Chondrocyte (in vitro differentiated cells): Measurements from ENCODE around the gene CADPS2. TPM values are rescaled to one million over a fixed set of nuclear protein-coding genes. Genes with fewer than 3 reads are reported as not detected.

Experiments used
- DNase-seq: peaks from one replicate; pipeline ENCODE4 v3.0.0; 2021; ENCODE audit warnings: mixed read lengths, low spot score
- H3K27ac Mint-ChIP-seq: one replicate; pipeline ENCODE4 v1.8.0; 2021; ENCODE audit warnings: mild to moderate bottlenecking, moderate library complexity, mixed read lengths; ENCODE audit not compliant: unreplicated experiment
- H3K27me3 Mint-ChIP-seq: 2 replicates; pipeline ENCODE4 v1.8.0; 2021; ENCODE audit warnings: low read depth, mixed read lengths
- H3K36me3 Mint-ChIP-seq: 2 replicates; pipeline ENCODE4 v1.8.0; 2021; ENCODE audit warnings: low read depth, mixed read lengths
- H3K4me1 Mint-ChIP-seq: 2 replicates; pipeline ENCODE4 v1.8.0; 2021; ENCODE audit warnings: low read depth, mild to moderate bottlenecking, mixed read lengths
- H3K4me3 Mint-ChIP-seq: one replicate; pipeline ENCODE4 v1.8.0; 2021; ENCODE audit warnings: mild to moderate bottlenecking, moderate library complexity, mixed read lengths; ENCODE audit not compliant: unreplicated experiment
- H3K9me3 Mint-ChIP-seq: 2 replicates; pipeline ENCODE4 v1.8.0; 2021; ENCODE audit warnings: low read depth, mixed read lengths
- CTCF ChIP-seq: fragments of 200-600 bp; sonication (generic); IDR thresholded peaks from 2 replicates; pipeline ENCODE4 v1.5.0; 2021; ENCODE audit warnings: antibody characterized with exemption, mild to moderate bottlenecking, moderate library complexity
- total RNA-seq: library from RNA; stranded (reverse); gene quantifications from 3 replicates; pipeline ENCODE4 v1.2.1, GENCODE V29; 2021

Gene CADPS2
- total RNA-seq, 1 donor from 2014 or later: 0.32 TPM

DNA sequence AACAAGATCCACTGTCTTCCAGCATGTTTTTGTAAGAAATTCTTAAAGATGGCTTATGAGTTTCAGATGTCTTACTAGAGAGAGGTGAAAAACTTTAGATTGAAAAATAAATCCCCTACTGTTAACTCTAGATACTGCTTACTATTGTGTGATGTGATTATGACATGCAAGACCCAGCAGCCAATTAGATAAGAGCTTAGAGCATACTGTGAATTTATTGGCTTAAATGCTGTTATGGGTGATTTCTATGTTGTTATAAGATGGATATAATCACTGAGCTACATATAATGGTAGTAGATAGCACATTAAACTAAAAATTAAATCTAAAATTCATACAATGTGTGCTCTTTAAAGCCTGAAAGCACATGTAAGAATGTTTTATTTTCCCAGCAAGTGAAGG, 187.2 kb downstream of the CADPS2 start, which contains the start of gene RNF133:
Gene RNF133, minus strand, starts transcription at position 101 of the 400 bp plus-strand sequence. CDS start 199 bp downstream, outside the sequence.
- H3K4me1 Mint-ChIP-seq: no peaks in the 10 kb centered on the region
- H3K36me3 Mint-ChIP-seq: no peaks in the 10 kb centered on the region
- H3K9me3 Mint-ChIP-seq: peaks cover 8% of the 10 kb centered on the region
- DNase-seq: no peak
- peaks cover 4% of the 10 kb centered on the region for H3K27me3 Mint-ChIP-seq
- H3K4me3 Mint-ChIP-seq: no peak within 1 kb of the TSS
- no peak within 1 kb of the TSS for H3K27ac Mint-ChIP-seq
- no peak for TF ChIP-seq CTCF

GRCh38 chr7:122695816-122696215, 190.4 kb downstream of the CADPS2 start:
- Mint-ChIP-seq H3K36me3 (no peaks in the 10 kb centered on the region), H3K27me3 (peaks cover 4% of the 10 kb centered on the region), H3K4me1 (no peaks in the 10 kb centered on the region), H3K9me3 (peaks cover 5% of the 10 kb centered on the region), H3K27ac (no peak overlapping the region), H3K4me3 (no peak overlapping the region)
- no peak for TF ChIP-seq CTCF
- no peak for DNase-seq

DNA sequence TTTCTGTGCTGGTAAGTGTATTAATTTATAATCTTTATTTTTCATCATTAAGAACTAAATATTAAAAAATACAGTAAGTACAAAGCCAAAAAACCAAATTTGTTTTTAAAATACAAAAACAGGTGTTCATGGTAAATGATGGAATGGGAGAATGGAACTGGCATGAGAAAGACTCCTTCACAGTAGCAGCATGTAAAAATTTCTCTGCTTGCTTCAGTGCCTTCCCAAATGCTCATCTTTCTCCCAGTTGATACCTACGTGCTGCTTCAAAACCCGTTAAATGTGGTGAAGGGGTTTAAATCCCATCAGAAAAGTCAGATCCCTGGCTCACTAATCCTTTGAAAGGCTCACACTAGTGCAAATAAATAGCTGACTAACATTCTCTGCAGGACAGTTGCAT, 191.6 kb downstream of the CADPS2 start:
- Mint-ChIP-seq H3K4me3 (no peak overlapping the region), H3K27ac (no peak overlapping the region), H3K9me3 (peaks cover 5% of the 10 kb centered on the region), H3K4me1 (no peaks in the 10 kb centered on the region), H3K27me3 (peaks cover 4% of the 10 kb centered on the region), H3K36me3 (no peaks in the 10 kb centered on the region)
- no peak for TF ChIP-seq CTCF
- no peak for DNase-seq

DNA sequence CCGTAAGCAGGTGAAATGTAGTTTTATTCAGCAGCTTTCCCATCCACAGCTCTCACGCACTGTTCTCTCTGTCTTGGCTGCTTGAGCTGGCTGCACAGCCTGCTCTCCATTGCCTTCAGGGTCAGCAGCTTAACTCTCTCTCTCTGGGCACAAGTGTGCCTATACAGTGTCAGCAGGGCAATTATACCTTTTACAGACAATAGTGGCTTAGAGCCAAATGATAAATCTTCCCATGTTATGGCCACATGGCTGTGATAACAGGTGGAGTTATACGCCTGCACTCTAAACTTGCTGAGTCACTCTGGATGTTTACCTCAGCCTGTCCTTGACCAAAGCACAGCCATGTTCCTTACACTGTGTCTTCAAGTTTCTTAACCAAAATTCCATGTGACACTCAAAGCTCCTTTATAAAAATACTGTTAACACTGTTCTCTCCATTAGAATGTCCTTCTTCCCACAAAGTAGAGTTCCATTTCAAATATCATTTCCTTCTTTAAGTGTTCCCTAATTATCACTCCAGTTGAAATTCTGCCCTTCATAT, 193.4 kb downstream of the CADPS2 start:
- H3K36me3 Mint-ChIP-seq: no peaks in the 10 kb centered on the region
- TF ChIP-seq CTCF: no peak

DNA sequence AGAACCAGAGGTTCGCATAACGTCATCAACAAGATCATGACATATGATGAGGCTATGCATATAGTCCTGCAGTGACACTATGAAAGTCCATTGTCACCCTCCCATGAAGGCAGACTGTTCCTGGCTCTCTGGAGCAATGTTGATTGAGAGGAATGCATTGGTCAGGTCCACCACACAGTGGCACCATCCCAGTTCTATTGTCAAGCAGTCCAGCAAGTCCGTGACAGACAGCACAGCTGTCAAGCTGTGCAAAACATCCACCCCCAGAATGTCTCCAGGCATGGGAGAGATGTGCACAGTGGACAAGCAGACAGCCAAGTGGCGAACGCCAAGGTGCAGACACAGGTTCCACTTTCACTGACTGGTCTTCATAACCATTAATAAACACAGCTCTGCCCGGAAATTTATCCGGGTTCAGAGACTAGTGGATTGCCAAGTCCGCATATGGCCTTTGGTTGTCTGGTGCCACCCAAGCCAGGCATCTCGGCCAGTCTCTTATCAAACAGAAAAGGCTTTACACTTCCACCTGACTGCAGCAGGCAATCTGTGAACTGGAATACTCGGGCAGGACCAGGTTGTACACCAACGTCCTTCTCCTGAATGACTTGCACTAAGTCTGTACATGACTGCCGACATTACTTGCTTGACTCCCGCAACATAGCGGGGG, 194.6 kb downstream of the CADPS2 start:
- TF ChIP-seq CTCF: no peak
- Mint-ChIP-seq H3K9me3 (peaks cover 5% of the 10 kb centered on the region), H3K4me1 (no peaks in the 10 kb centered on the region), H3K36me3 (no peaks in the 10 kb centered on the region), H3K4me3 (no peak overlapping the region), H3K27ac (no peak overlapping the region), H3K27me3 (peaks cover 7% of the 10 kb centered on the region)
- no peak for DNase-seq

More for the DNA sequence above, 193.4 kb downstream of the CADPS2 start:
- no peak for DNase-seq
- H3K4me3 Mint-ChIP-seq: no peak overlapping the region
- no peaks in the 10 kb centered on the region for H3K4me1 Mint-ChIP-seq
- H3K27ac Mint-ChIP-seq: no peak overlapping the region
- peaks cover 4% of the 10 kb centered on the region for H3K27me3 Mint-ChIP-seq
- H3K9me3 Mint-ChIP-seq: peaks cover 5% of the 10 kb centered on the region
